Natural killer cell (primary cell): Measurements from ENCODE around the gene EPHB6. TPM values are rescaled to one million over a fixed set of nuclear protein-coding genes. Genes with fewer than 3 reads are reported as not detected.

ENCODE experiments used
- ATAC-seq, 3 donors: fragments of 150-1000 bp in 2 of 3; fragments of 200-7000 bp in 1 of 3; cut with Tn5 transposase; 1 replicate in 1 of 3; 2 replicates in 2 of 3; pipeline ENCODE4 v1.10.0; 2021; ENCODE audit warnings: mild to moderate bottlenecking in 2 of 3, moderate library complexity in 2 of 3
- DNase-seq, 2 donors: peaks; one replicate each; pipeline versions ENCODE4 v3.0.0 to v3.0.0-alpha.2; 2013 to 2021; ENCODE audit warnings: mixed read lengths in 1 of 2
- H3K27ac ChIP-seq: one replicate; pipeline ENCODE4 v1.5.1; 2013; ENCODE audit warnings: mild to moderate bottlenecking, low read length
- H3K27me3 ChIP-seq: one replicate; pipeline ENCODE4 v1.6.1; 2013; ENCODE audit warnings: low read length; ENCODE audit not compliant: control insufficient read depth, insufficient read depth
- H3K36me3 ChIP-seq: one replicate; pipeline ENCODE4 v1.6.1; 2013; ENCODE audit warnings: low read length; ENCODE audit not compliant: control insufficient read depth, insufficient read depth
- H3K4me1 ChIP-seq: one replicate; pipeline ENCODE4 v1.6.1; 2013; ENCODE audit warnings: low read length; ENCODE audit not compliant: control insufficient read depth, insufficient read depth
- H3K4me3 ChIP-seq: one replicate; pipeline ENCODE4 v1.5.1; 2013; ENCODE audit warnings: low read length
- H3K9me3 ChIP-seq: one replicate; pipeline ENCODE4 v1.6.1; 2013; ENCODE audit warnings: low read length; ENCODE audit not compliant: control insufficient read depth, insufficient read depth
- H3K27ac Mint-ChIP-seq, 2 donors: one replicate each; pipeline ENCODE4 v1.8.0; 2022; ENCODE audit warnings: mild to moderate bottlenecking in 2 of 2, mixed read lengths in 2 of 2, moderate library complexity in 1 of 2
- H3K27me3 Mint-ChIP-seq, 2 donors: one replicate each; pipeline ENCODE4 v1.8.0; 2022; ENCODE audit warnings: low read depth in 2 of 2, mixed read lengths in 2 of 2
- H3K36me3 Mint-ChIP-seq: one replicate; pipeline ENCODE4 v1.8.0; 2022; ENCODE audit warnings: mixed read lengths
- H3K4me1 Mint-ChIP-seq, 2 donors: one replicate each; pipeline ENCODE4 v1.8.0; 2022; ENCODE audit warnings: mixed read lengths in 2 of 2
- H3K4me3 Mint-ChIP-seq: one replicate; pipeline ENCODE4 v1.8.0; 2022; ENCODE audit warnings: mild to moderate bottlenecking, moderate library complexity, mixed read lengths
- H3K9me3 Mint-ChIP-seq, 2 donors: one replicate each; pipeline ENCODE4 v1.8.0; 2022; ENCODE audit warnings: mixed read lengths in 2 of 2
- CTCF ChIP-seq: fragments of 200-600 bp; IDR thresholded peaks from one replicate; pipeline ENCODE4 v1.8.0; 2022; ENCODE audit warnings: antibody characterized with exemption
- WGBS: methylation state at CpG from one replicate; pipeline ENCODE4 v1.1.7; 2013; ENCODE audit warnings: missing lambda C conversion rate; ENCODE audit not compliant: insufficient coverage; 5-methylcytosine and 5-hydroxymethylcytosine counted together
- intact Hi-C: fragments of 100-400 bp; cut with micrococcal nuclease; formaldehyde crosslinking; loops from one replicate; pipeline ENCODE4 v1.14.2; 2022
- total RNA-seq, 4 donors: library from RNA; stranded (reverse); fragments of 120-200 nt in 1 of 4; gene quantifications; one replicate each; pipeline versions ENCODE4 v1.2.3 to v1.2.4, GENCODE V29; 2013 to 2022

EPHB6 gene
- total RNA-seq, 3 donors from 2014 or later (not counting 1 experiment from before 2014, with no cell fraction given): 2.3 to 6.8 (median 6.5) TPM

GRCh38 chr7:142904128-142904527 is 49.3 kb downstream of the EPHB6 start:
- no peak for DNase-seq
- Histone ChIP-seq H3K4me3 (no peak overlapping the region), H3K9me3 (no peaks in the 10 kb centered on the region), H3K27me3 (no peaks in the 10 kb centered on the region), H3K27ac (no peak overlapping the region), H3K36me3 (no peaks in the 10 kb centered on the region), H3K4me1 (no peaks in the 10 kb centered on the region)
- Mint-ChIP-seq H3K4me1 (no peaks in the 10 kb centered on the region), H3K27me3 (peaks cover 16 to 17% of the 10 kb centered on the region in 2 donors), H3K4me3 (no peak overlapping the region), H3K9me3 (no peaks in the 10 kb centered on the region), H3K27ac (no peak overlapping the region), H3K36me3 (no peaks in the 10 kb centered on the region)
- intact Hi-C loops: no loop called here
- TF ChIP-seq CTCF: no peak
- no peak for ATAC-seq

- TF ChIP-seq CTCF: no peak
- no peaks in the 10 kb centered on the region for H3K4me1 Mint-ChIP-seq
- no peaks in the 10 kb centered on the region for H3K36me3 Mint-ChIP-seq
- H3K9me3 ChIP-seq: no peaks in the 10 kb centered on the region
- WGBS: 92% methylated on average over 2 of the region's 2 CpGs
- intact Hi-C loops: no loop called here
- DNase-seq: no peak
- peaks cover 16 to 20% of the 10 kb centered on the region in 2 donors for H3K27me3 Mint-ChIP-seq
- no peaks in the 10 kb centered on the region for H3K27me3 ChIP-seq
- no peak overlapping the region for H3K4me3 Mint-ChIP-seq
- no peaks in the 10 kb centered on the region for H3K4me1 ChIP-seq
- H3K36me3 ChIP-seq: no peaks in the 10 kb centered on the region
- no peak overlapping the region for H3K27ac Mint-ChIP-seq
- no peak overlapping the region for H3K4me3 ChIP-seq
- no peaks in the 10 kb centered on the region for H3K9me3 Mint-ChIP-seq
- no peak for ATAC-seq
- H3K27ac ChIP-seq: no peak overlapping the region
Observed at GRCh38 chr7:142905759-142906158, 50.9 kb downstream of the EPHB6 start.

GRCh38 chr7:142906643-142907042 is 51.8 kb downstream of the EPHB6 start:
- H3K4me3 ChIP-seq: no peak overlapping the region
- H3K4me1 ChIP-seq: no peaks in the 10 kb centered on the region
- Mint-ChIP-seq H3K9me3 (no peaks in the 10 kb centered on the region), H3K4me3 (no peak overlapping the region), H3K27ac (no peak overlapping the region), H3K4me1 (no peaks in the 10 kb centered on the region), H3K27me3 (peaks cover 16 to 20% of the 10 kb centered on the region in 2 donors), H3K36me3 (no peaks in the 10 kb centered on the region)
- H3K27ac ChIP-seq: no peak overlapping the region
- no peaks in the 10 kb centered on the region for H3K27me3 ChIP-seq
- 63% methylated on average over 2 of the region's 2 CpGs for WGBS
- intact Hi-C loops: no loop called here
- no peaks in the 10 kb centered on the region for H3K9me3 ChIP-seq
- no peak for DNase-seq
- no peak for TF ChIP-seq CTCF
- ATAC-seq: no peak
- no peaks in the 10 kb centered on the region for H3K36me3 ChIP-seq

GRCh38 chr7:142908290-142908689 is 53.4 kb downstream of the EPHB6 start:
- H3K27ac Mint-ChIP-seq: no peak overlapping the region
- ATAC-seq (no peak), DNase-seq (no peak)
- TF ChIP-seq CTCF: no peak
- Histone ChIP-seq H3K4me3 (no peak overlapping the region), H3K36me3 (no peaks in the 10 kb centered on the region), H3K27ac (no peak overlapping the region), H3K27me3 (no peaks in the 10 kb centered on the region), H3K4me1 (no peaks in the 10 kb centered on the region), H3K9me3 (no peaks in the 10 kb centered on the region)
- WGBS: 95% methylated on average over 11 of the region's 11 CpGs
- H3K36me3 Mint-ChIP-seq: no peaks in the 10 kb centered on the region
- peaks cover 16 to 23% of the 10 kb centered on the region in 2 donors for H3K27me3 Mint-ChIP-seq
- intact Hi-C loops: no loop called here
- no peak overlapping the region for H3K4me3 Mint-ChIP-seq
- no peaks in the 10 kb centered on the region for H3K4me1 Mint-ChIP-seq
- H3K9me3 Mint-ChIP-seq: no peaks in the 10 kb centered on the region
